AG10803 (cell line): ENCODE measurements around the gene RET.

ENCODE experiments used
- DNase-seq: peaks from one replicate; pipeline ENCODE4 v3.0.0; 2010; ENCODE audit warnings: low read depth
- H3K4me3 ChIP-seq: 2 replicates; pipeline ENCODE4 v1.5.1; 2011; ENCODE audit warnings: mild to moderate bottlenecking, low read length, control low read depth
- TF ChIP-seq, protein P1 (sequence below): conservative IDR thresholded peaks from 2 replicates; pipeline ENCODE4 v1.5.1; 2011; ENCODE audit warnings: mild to moderate bottlenecking, low read length, control low read depth, inconsistent platforms

The RET gene

DNA sequence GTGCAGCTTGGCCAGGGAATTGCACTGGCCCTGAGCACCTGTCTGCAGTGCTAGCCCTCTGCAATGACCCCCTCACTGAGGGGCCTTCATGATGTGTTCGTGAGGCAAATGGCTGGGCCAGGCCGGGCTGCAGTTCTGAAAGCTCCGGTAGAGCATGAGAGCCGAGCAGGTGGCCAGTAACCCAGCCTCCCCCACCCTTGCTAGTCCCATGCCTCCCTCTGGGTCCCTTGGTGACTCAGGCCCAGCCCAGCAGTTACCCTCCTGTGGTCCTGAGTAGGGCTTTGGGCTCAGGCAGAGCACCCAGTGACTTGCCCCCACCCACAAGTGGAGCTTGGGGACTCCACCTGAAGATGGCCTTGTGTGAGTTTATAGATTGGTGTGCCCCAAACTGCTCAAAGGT is 45.2 kb downstream of the RET start:
- DNase-seq, result no peak
- no peak overlapping the region for H3K4me3 ChIP-seq
- TF ChIP-seq, protein P1, sequence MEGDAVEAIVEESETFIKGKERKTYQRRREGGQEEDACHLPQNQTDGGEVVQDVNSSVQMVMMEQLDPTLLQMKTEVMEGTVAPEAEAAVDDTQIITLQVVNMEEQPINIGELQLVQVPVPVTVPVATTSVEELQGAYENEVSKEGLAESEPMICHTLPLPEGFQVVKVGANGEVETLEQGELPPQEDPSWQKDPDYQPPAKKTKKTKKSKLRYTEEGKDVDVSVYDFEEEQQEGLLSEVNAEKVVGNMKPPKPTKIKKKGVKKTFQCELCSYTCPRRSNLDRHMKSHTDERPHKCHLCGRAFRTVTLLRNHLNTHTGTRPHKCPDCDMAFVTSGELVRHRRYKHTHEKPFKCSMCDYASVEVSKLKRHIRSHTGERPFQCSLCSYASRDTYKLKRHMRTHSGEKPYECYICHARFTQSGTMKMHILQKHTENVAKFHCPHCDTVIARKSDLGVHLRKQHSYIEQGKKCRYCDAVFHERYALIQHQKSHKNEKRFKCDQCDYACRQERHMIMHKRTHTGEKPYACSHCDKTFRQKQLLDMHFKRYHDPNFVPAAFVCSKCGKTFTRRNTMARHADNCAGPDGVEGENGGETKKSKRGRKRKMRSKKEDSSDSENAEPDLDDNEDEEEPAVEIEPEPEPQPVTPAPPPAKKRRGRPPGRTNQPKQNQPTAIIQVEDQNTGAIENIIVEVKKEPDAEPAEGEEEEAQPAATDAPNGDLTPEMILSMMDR, result no peak

DNA sequence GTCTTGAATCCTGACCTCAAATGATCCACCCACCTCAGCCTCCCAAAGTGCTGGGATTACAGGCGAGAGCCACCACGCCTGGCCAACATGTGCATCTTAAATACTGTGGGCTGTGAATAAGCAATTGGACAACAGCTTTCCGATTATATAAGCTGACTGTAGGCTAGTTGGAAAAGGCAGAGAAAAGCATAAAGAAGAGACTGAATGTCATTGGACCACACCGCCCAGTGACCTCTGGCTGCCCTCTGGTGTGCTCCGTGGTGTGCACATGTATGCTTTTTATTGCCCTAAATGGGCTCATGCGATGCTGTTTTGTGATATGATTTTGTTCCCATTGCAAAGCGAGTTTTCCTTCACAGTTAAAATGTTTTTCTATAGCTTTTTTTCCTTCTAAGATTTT is 46.0 kb downstream of the RET start:
- TF ChIP-seq, protein P1, result no peak
- H3K4me3 ChIP-seq, result no peak overlapping the region
- no peak for DNase-seq

DNA sequence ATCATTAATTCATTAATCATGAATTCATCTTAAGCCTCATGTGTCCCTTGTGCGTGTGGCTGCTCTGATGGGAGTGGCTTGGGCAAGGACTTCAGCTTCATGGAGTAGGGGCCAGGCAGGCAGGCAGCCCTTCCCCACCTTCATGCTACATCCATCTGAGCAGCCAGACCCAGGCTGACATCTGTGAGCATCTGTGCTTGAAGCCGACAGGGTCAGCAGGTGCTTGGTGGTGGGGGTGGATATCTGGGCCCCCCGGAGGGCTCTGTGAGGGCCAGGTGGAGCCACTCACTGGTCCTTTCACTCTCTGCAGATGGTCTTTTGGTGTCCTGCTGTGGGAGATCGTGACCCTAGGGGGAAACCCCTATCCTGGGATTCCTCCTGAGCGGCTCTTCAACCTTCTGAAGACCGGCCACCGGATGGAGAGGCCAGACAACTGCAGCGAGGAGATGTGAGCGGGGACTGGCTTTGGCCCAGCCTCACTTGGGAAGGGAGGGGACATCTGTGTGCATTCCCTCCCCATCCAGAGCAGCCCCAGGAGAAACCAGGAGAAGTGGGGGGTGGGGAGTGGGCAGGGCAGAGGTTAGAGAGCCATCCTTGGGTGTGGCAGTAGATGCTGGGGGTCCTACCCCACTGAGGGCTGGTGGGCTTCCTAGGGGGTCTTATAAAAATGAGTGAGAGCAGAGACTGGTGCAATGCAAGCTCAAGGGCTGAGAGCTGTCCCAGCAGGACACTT is 46.7 kb downstream of the RET start:
- TF ChIP-seq, protein P1, result no peak
- no peak overlapping the region for H3K4me3 ChIP-seq
- DNase-seq, result no peak

DNA sequence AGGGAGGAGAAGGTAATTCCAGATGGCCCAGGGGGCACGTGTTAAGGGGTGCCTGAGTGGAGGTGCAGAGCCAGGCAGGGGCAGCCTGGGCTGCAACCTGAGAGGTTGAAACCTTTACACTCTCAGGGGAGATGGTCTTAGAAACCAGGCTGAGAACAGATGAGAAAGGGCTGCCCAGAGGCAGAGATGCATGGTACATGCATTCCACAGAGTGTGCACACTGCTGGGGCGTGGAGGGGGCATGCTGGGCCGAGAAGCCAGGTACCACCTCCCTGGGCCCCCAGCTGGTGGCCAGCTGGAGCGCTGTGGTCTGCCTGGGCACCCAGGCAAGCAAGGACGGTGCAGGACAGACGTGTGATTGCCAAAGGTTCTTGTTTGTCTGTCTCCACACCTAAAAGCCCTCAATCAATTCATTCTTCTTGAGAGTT is 47.2 kb downstream of the RET start:
- no peak for DNase-seq
- no peak overlapping the region for H3K4me3 ChIP-seq
- TF ChIP-seq, protein P1, result no peak

DNA sequence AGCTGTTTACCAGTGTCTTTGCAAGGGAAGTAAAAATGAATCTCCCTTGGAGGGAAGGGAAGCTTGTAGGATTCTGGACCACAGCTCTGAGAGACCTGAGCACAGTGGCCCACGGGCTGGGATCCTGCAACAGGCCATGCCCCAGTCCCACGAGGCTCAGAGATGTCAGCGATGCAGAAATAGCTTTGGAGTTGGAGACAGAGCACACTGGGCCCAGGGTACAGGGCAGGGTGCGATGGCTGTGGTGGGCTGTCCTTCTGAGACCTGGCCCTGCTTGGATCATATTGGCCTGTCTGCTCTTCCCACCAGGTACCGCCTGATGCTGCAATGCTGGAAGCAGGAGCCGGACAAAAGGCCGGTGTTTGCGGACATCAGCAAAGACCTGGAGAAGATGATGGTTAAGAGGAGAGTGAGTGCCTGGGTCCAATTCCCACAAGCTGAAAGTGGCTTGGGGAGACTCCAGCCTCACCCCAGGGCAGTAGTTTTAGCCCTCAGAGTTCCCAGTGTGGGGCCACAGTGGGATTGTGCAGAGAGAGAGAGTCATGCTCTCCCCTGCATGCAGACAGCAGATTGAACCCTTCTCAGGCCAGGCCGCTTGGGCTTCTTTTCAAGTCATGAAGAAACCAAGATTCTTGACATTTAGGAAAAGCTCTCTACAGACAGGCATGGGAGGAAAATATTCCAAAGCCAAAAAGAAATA is 47.9 kb downstream of the RET start:
- TF ChIP-seq, protein P1, result no peak
- no peak for DNase-seq
- H3K4me3 ChIP-seq, result no peak overlapping the region

DNA sequence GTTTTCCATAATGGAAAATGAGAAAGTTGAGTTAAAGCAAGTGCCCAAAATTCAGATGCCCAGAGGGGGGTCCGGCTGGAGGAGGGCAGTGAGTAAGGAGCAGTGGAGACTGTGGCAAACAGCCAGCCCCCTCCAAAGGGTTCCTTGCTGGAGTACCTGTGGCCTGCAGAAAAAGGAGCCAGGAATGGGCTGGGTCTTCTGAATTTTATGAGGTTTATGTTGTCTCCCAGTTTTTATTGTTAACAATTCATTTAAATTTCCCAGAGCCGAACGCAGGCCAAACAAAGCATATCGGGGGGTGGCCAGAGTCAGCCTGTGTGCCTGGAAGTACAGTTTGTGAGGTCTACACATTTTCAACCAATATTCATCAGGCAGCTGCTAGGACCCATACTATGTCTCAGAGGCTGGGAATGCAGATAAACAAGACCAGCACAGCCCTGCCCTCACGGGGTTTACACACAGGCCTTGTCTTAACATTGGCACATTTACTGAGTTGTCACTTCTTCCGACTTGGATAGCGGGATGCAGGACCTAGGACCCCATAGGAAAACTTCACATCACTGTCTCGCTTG is 48.5 kb downstream of the RET start:
- DNase-seq, result no peak
- TF ChIP-seq, protein P1, result no peak

More for the DNA sequence above, 48.5 kb downstream of the RET start:
- no peak overlapping the region for H3K4me3 ChIP-seq
